Measurements from ENCODE around the gene DUSP10. TPM values are rescaled to one million over a fixed set of nuclear protein-coding genes. Genes with fewer than 3 reads are reported as not detected.

DUSP10 gene
- total RNA-seq, 1 donor from 2014 or later, result 5.7 TPM

DNA sequence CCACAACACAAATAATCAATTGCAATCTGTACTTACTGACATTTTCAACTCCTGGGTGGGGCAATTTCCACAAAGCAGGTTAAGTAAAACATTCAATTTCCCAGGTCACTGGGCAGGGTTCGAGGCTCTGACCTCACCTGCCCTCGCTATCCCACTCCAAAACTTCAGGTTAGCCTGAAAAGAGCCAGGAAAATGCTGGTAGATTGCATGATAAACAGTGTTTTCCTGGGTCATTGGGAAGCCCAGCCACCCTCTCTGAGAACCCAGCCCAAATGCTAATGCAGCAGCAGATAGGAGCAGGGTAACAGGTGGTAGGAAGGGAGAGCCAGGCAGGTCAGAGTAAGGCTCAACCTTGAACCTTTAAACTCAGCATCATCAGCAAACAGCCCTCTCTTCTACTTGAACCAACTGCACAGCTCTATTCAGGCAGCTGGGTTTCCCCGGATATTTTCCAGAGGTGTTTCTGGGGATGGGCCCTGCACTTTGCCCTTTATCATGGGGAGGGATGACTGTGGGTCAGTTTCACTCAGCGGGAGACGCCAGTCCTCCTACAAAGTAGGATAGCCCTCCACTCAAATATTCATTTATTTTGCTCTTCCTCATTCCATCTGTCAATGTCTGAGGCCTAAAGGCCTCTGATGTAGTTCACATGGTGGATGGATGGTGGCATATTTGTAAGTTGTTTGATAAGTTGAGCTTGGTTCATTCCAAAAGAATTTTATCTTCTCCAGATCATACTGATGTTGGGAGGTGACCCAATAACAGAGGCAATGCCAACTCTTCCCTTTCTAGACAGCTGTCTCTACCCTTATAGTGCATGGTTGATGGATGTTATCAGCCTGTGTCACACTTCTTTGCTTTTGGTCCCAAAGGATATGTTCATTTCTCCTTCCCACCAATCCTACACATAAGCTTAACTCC is 65.7 kb downstream of the DUSP10 start:
- Histone ChIP-seq H3K4me1 (no peaks in the 10 kb centered on the region), H3K27me3 (no peaks in the 10 kb centered on the region), H3K4me3 (no peak overlapping the region), H3K36me3 (no peaks in the 10 kb centered on the region), H3K27ac (no peak overlapping the region), H3K9me3 (no peaks in the 10 kb centered on the region)
- TF ChIP-seq, protein P1, sequence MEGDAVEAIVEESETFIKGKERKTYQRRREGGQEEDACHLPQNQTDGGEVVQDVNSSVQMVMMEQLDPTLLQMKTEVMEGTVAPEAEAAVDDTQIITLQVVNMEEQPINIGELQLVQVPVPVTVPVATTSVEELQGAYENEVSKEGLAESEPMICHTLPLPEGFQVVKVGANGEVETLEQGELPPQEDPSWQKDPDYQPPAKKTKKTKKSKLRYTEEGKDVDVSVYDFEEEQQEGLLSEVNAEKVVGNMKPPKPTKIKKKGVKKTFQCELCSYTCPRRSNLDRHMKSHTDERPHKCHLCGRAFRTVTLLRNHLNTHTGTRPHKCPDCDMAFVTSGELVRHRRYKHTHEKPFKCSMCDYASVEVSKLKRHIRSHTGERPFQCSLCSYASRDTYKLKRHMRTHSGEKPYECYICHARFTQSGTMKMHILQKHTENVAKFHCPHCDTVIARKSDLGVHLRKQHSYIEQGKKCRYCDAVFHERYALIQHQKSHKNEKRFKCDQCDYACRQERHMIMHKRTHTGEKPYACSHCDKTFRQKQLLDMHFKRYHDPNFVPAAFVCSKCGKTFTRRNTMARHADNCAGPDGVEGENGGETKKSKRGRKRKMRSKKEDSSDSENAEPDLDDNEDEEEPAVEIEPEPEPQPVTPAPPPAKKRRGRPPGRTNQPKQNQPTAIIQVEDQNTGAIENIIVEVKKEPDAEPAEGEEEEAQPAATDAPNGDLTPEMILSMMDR (IDR thresholded peaks at IDR 0.05), result no peak
- intact Hi-C loops (cut with DNase I), result no loop called here
- DNase-seq (ENCODE audit: low spot score in 2 of 2), result no peak

DNA sequence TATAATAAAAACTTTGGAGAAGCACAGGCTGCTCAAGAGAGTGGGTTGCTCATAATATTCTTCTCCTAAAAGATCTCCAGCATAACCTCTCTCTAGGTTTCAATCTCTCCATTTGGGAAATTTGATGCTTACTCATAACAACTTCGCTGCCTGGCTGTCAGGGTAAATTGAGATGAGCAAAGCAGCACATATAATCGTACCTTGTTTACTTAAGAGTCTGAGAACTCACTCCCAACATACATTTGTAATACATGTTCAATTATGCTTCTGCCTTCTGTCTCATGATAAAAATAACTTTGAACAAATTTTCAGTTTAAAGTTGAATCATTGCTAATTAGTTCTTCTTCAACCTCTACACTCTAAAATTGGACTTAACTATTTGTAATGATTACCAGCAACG is 68.9 kb downstream of the DUSP10 start:
- TF ChIP-seq, protein P1 (IDR thresholded peaks at IDR 0.05), result no peak
- no peaks in the 10 kb centered on the region for H3K9me3 ChIP-seq
- no peak for DNase-seq (ENCODE audit: low spot score in 2 of 2)
- H3K36me3 ChIP-seq, result no peaks in the 10 kb centered on the region
- H3K4me3 ChIP-seq, result no peak overlapping the region
- H3K27ac ChIP-seq, result no peak overlapping the region
- H3K4me1 ChIP-seq, result no peaks in the 10 kb centered on the region
- intact Hi-C loops (cut with DNase I), result no loop called here
- H3K27me3 ChIP-seq, result no peaks in the 10 kb centered on the region

DNA sequence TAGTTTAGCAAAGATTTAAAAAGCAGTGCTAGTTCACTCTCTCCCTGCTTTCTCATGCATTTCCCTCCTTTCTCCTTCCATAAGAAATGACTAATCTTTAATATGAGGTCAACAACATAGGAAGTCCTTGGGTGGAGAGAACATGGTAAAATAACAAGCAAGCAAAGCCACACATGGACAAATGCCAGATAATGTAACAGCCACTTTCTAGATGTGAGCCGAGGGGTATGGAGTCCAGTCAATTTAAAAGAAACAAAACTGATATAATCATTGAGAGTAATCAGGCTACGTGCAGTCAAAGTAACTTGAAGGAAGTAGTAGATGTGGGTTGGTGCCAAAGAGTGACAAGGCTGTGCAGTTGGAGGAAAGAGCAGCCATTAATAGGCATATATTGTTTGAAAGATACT is 69.6 kb downstream of the DUSP10 start:
- H3K4me1 ChIP-seq, result no peaks in the 10 kb centered on the region
- intact Hi-C loops (cut with DNase I), result no loop called here

DNA sequence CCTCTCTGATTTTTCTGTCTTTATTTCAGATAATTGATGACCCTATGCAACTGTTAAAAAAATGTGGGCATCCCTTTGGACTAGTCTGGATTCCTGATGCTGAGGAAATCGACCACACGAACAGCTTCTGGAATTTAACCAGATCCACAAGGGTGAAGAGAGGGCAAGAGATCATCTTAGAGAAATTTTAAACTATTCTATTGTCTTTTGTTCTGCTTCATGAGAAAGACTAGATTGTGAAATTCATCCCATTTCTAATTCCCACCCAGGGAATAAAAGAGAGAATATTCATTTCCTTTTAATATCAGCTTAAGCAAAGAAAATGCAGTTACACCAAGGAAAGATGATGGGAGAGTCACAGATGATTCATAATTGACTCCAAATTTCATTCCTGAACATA is 71.8 kb downstream of the DUSP10 start:
- Histone ChIP-seq H3K4me3 (no peak overlapping the region), H3K27ac (no peak overlapping the region), H3K4me1 (no peaks in the 10 kb centered on the region), H3K9me3 (no peaks in the 10 kb centered on the region), H3K27me3 (no peaks in the 10 kb centered on the region), H3K36me3 (no peaks in the 10 kb centered on the region)
- TF ChIP-seq, protein P1 (IDR thresholded peaks at IDR 0.05), result no peak
- no peak for DNase-seq (ENCODE audit: low spot score in 2 of 2)
- intact Hi-C loops (cut with DNase I), result no loop called here

More for the DNA sequence above, 69.6 kb downstream of the DUSP10 start:
- H3K27ac ChIP-seq, result no peak overlapping the region
- no peaks in the 10 kb centered on the region for H3K27me3 ChIP-seq
- no peak for DNase-seq (ENCODE audit: low spot score in 2 of 2)
- no peaks in the 10 kb centered on the region for H3K9me3 ChIP-seq
- no peak overlapping the region for H3K4me3 ChIP-seq
- TF ChIP-seq, protein P1 (IDR thresholded peaks at IDR 0.05), result no peak
- H3K36me3 ChIP-seq, result no peaks in the 10 kb centered on the region

DNA sequence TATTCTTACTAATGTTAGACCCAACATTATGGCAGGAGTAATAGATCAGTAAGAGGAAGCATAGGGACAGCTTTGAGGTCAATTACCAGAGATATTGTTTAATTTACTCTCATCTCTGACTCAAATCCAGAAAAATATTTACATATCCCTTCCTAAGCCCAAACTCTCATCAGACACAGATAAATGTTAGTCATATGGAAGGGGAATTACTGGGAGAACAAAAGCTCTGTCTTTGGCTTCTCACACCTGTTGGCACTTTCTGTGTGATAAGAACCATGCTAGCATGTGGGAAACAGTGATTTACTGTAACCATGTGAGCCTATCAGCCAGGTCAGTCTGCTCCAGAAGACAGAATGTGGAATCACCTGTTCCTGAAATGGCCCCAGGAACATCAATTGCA is 72.4 kb downstream of the DUSP10 start:
- H3K36me3 ChIP-seq, result no peaks in the 10 kb centered on the region
- TF ChIP-seq, protein P1 (IDR thresholded peaks at IDR 0.05), result no peak
- no peak for DNase-seq (ENCODE audit: low spot score in 2 of 2)
- H3K4me3 ChIP-seq, result no peak overlapping the region
- no peak overlapping the region for H3K27ac ChIP-seq
- H3K4me1 ChIP-seq, result no peaks in the 10 kb centered on the region
- H3K9me3 ChIP-seq, result no peaks in the 10 kb centered on the region
- H3K27me3 ChIP-seq, result no peaks in the 10 kb centered on the region
- intact Hi-C loops (cut with DNase I), result no loop called here

Data from ascending aorta (tissue), 2 donors.